Measurements from ENCODE around the gene SERPINB8. TPM values are rescaled to one million over a fixed set of nuclear protein-coding genes. Genes with fewer than 3 reads are reported as not detected.
A peak's percentile ranks its signal among the peaks of the same experiment; 100 is the strongest.

The SERPINB8 gene
- total and polyA plus RNA-seq, 9 of the 15 experiments (the other 6 are each of a cell fraction or from before 2014, with no cell fraction given), result 0.05 to 0.19 (median 0.09) TPM

DNA sequence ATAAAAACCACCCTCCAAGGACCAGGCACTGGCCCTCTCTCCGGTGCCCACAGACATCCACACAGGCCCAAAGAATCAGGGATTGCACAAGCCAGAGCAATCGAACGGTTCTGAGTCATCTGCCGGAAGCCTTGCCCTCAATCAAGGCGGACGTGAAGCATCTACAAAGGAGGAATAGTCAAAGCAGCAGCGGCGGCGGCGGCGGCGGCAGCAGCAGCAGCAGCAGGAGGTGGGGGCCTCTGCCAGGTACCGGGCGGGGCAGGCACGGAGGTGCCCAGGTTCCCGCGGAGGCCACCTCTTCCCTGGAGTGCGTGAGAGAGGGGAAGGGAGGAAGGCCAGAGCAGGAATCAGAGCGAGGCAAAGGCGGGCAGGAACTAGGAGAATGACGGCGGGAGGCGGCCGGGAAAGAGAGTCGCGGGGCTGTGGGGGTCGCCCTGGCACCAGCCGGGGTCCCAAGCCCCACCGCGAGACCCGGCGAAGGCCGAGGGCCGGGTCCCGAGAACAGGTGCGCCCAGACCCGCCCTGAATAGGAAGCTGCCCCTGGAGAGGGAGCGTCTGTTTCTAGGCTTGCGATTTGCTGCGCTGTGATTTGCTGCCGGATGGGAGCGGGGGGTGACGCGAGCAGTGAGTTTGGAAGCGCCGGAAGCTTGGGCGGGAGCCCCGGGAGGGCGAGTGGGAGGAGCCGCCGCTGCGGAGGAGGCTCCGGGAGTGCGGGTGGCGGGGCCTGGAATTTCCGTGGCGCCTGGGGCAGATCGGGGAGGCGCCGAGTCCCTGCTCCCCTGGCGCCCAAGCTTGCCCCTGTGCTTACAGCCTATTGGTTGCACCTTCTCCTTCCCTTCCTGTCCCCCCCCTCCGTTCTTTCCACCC lies at the start of gene SERPINB8 (continued):
- TF ChIP-seq PTBP1 (IDR thresholded peaks at IDR 0.05; ENCODE audit: low read depth, low read length) (no peak), ZBTB8A (IDR thresholded peaks at IDR 0.05; ENCODE audit: partially characterized antibody) (no peak), ZNF239 (CRISPR knock-in tag; IDR thresholded peaks at IDR 0.05) (no peak), MAZ (CRISPR knock-in tag; conservative IDR thresholded peaks at IDR 0.05 in 1 of 2, IDR thresholded peaks at IDR 0.05 in 1 of 2) (0 out of 4 replicates have a peak, but pooled peaks of 1 of the 2 experiments have one; percentile 23), ZBED1 (IDR thresholded peaks at IDR 0.05) (no peak), ZC3H8 (IDR thresholded peaks at IDR 0.05) (no peak), ZBTB7A (IDR thresholded peaks at IDR 0.05; ENCODE audit: borderline replicate concordance, control insufficient read depth, low read depth, low read length) (no peak), GATAD2A (IDR thresholded peaks at IDR 0.05) (no peak), CHD1 (IDR thresholded peaks at IDR 0.05; ENCODE audit: low read length) (no peak), ZNF184 (CRISPR knock-in tag; IDR thresholded peaks at IDR 0.05) (no peak), MCM3 (IDR thresholded peaks at IDR 0.05) (no peak), KLF1 (tag; IDR thresholded peaks at IDR 0.05) (no peak), GTF2A2 (tag; IDR thresholded peaks at IDR 0.05) (no peak), KLF10 (CRISPR knock-in tag; IDR thresholded peaks at IDR 0.05) (no peak), CC2D1A (IDR thresholded peaks at IDR 0.05) (no peak), ZNF175 (CRISPR knock-in tag; IDR thresholded peaks at IDR 0.05; ENCODE audit: low read depth) (peak; percentile 42; the same call in 1 of the 2 replicates), L3MBTL2 (IDR thresholded peaks at IDR 0.05) (no peak), ZNF707 (CRISPR knock-in tag; conservative IDR thresholded peaks at IDR 0.05) (no peak), HEY1 (CRISPR knock-in tag; IDR thresholded peaks at IDR 0.05; ENCODE audit: borderline replicate concordance) (no peak), ZNF224 (CRISPR knock-in tag; IDR thresholded peaks at IDR 0.05) (no peak), RUNX1 (IDR thresholded peaks at IDR 0.05; ENCODE audit: low read depth) (no peak)
- TF ChIP-seq, protein P1, sequence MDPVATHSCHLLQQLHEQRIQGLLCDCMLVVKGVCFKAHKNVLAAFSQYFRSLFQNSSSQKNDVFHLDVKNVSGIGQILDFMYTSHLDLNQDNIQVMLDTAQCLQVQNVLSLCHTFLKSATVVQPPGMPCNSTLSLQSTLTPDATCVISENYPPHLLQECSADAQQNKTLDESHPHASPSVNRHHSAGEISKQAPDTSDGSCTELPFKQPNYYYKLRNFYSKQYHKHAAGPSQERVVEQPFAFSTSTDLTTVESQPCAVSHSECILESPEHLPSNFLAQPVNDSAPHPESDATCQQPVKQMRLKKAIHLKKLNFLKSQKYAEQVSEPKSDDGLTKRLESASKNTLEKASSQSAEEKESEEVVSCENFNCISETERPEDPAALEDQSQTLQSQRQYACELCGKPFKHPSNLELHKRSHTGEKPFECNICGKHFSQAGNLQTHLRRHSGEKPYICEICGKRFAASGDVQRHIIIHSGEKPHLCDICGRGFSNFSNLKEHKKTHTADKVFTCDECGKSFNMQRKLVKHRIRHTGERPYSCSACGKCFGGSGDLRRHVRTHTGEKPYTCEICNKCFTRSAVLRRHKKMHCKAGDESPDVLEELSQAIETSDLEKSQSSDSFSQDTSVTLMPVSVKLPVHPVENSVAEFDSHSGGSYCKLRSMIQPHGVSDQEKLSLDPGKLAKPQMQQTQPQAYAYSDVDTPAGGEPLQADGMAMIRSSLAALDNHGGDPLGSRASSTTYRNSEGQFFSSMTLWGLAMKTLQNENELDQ (CRISPR knock-in tag; IDR thresholded peaks at IDR 0.05; ENCODE audit: borderline replicate concordance), result no peak
- TF ChIP-seq, protein P2, sequence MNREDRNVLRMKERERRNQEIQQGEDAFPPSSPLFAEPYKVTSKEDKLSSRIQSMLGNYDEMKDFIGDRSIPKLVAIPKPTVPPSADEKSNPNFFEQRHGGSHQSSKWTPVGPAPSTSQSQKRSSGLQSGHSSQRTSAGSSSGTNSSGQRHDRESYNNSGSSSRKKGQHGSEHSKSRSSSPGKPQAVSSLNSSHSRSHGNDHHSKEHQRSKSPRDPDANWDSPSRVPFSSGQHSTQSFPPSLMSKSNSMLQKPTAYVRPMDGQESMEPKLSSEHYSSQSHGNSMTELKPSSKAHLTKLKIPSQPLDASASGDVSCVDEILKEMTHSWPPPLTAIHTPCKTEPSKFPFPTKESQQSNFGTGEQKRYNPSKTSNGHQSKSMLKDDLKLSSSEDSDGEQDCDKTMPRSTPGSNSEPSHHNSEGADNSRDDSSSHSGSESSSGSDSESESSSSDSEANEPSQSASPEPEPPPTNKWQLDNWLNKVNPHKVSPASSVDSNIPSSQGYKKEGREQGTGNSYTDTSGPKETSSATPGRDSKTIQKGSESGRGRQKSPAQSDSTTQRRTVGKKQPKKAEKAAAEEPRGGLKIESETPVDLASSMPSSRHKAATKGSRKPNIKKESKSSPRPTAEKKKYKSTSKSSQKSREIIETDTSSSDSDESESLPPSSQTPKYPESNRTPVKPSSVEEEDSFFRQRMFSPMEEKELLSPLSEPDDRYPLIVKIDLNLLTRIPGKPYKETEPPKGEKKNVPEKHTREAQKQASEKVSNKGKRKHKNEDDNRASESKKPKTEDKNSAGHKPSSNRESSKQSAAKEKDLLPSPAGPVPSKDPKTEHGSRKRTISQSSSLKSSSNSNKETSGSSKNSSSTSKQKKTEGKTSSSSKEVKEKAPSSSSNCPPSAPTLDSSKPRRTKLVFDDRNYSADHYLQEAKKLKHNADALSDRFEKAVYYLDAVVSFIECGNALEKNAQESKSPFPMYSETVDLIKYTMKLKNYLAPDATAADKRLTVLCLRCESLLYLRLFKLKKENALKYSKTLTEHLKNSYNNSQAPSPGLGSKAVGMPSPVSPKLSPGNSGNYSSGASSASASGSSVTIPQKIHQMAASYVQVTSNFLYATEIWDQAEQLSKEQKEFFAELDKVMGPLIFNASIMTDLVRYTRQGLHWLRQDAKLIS (CRISPR knock-in tag; IDR thresholded peaks at IDR 0.05), result no peak
- TF ChIP-seq, protein P3, sequence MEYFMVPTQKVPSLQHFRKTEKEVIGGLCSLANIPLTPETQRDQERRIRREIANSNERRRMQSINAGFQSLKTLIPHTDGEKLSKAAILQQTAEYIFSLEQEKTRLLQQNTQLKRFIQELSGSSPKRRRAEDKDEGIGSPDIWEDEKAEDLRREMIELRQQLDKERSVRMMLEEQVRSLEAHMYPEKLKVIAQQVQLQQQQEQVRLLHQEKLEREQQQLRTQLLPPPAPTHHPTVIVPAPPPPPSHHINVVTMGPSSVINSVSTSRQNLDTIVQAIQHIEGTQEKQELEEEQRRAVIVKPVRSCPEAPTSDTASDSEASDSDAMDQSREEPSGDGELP (CRISPR knock-in tag; IDR thresholded peaks at IDR 0.05; ENCODE audit: borderline replicate concordance), result no peak
